ENCODE results near the gene AKAP11. TPM values are rescaled to one million over a fixed set of nuclear protein-coding genes. Genes with fewer than 3 reads are reported as not detected.

Gene AKAP11
- polyA plus RNA-seq, 3 donors: 1.2 to 6.8 (median 1.7) TPM

GRCh38 chr13:42324704-42325103, 52.8 kb downstream of the AKAP11 start:
- Mint-ChIP-seq H3K36me3 (peaks cover 17 to 23% of the 10 kb centered on the region in 2 donors), H3K4me1 (peaks cover 7% of the 10 kb centered on the region), H3K4me3 (no peak overlapping the region), H3K27ac (no peak overlapping the region), H3K9me3 (peaks cover 0 to 1% (median 0%) of the 10 kb centered on the region in 7 donors), H3K27me3 (ENCODE audit: low read depth in 3 of 3) (peaks cover 0 to 4% (median 0%) of the 10 kb centered on the region in 3 donors)
- Histone ChIP-seq H3K9ac (ENCODE audit: insufficient read depth, low read length, poor library complexity, severe bottlenecking) (no peak overlapping the region), H3K4me1 (ENCODE audit: control insufficient read depth in 1 of 2, insufficient read depth in 2 of 2, low read length in 2 of 2) (peaks cover 10 to 19% of the 10 kb centered on the region in 2 donors), H3K36me3 (replicated peaks in 1 of 2; ENCODE audit: control insufficient read depth in 1 of 2, insufficient read depth in 2 of 2, low read length in 2 of 2) (peaks cover 3 to 37% of the 10 kb centered on the region in 2 donors), H3K4me2 (replicated peaks; ENCODE audit: extremely low read depth, low read length, poor library complexity, severe bottlenecking) (no peak overlapping the region), H2AFZ (ENCODE audit: insufficient read depth, low read depth, low read length, poor library complexity, severe bottlenecking) (no peak overlapping the region), H3K9me3 (replicated peaks in 1 of 2; ENCODE audit: control insufficient read depth in 1 of 2, insufficient read depth in 1 of 2, low read length in 2 of 2) (no peaks in the 10 kb centered on the region), H3K27ac (ENCODE audit: low read depth in 1 of 2, low read length in 2 of 2) (no peak overlapping the region), H3K79me2 (ENCODE audit: insufficient read depth, low read length) (no peaks in the 10 kb centered on the region), H4K20me1 (ENCODE audit: insufficient read depth, low read length) (no peaks in the 10 kb centered on the region), H3K27me3 (ENCODE audit: control insufficient read depth in 2 of 2, insufficient read depth in 2 of 2, low read length in 2 of 2) (no peaks in the 10 kb centered on the region), H3K4me3 (replicated peaks in 1 of 3; ENCODE audit: low read depth in 2 of 3, low read length in 3 of 3) (no peak overlapping the region)
- no peak for DNase-seq
- TF ChIP-seq CTCF (IDR thresholded peaks at IDR 0.05): no peak
- intact Hi-C loops (cut with micrococcal nuclease): no loop called here

GRCh38 chr13:42327725-42328124, 55.8 kb downstream of the AKAP11 start:
- Mint-ChIP-seq H3K9me3 (peaks cover 0 to 3% (median 0%) of the 10 kb centered on the region in 7 donors), H3K27me3 (ENCODE audit: low read depth in 3 of 3) (peaks cover 0 to 10% (median 2%) of the 10 kb centered on the region in 3 donors), H3K36me3 (peaks cover 4 to 7% of the 10 kb centered on the region in 2 donors), H3K4me1 (peaks cover 7% of the 10 kb centered on the region), H3K27ac (no peak overlapping the region), H3K4me3 (no peak overlapping the region)
- DNase-seq: no peak
- H3K79me2 ChIP-seq (ENCODE audit: insufficient read depth, low read length): no peaks in the 10 kb centered on the region
- no peak overlapping the region for H3K4me2 ChIP-seq (replicated peaks; ENCODE audit: extremely low read depth, low read length, poor library complexity, severe bottlenecking)
- no peak overlapping the region for H2AFZ ChIP-seq (ENCODE audit: insufficient read depth, low read depth, low read length, poor library complexity, severe bottlenecking)
- no peak for TF ChIP-seq CTCF (IDR thresholded peaks at IDR 0.05)
- no peaks in the 10 kb centered on the region for H3K9me3 ChIP-seq (replicated peaks in 1 of 2; ENCODE audit: control insufficient read depth in 1 of 2, insufficient read depth in 1 of 2, low read length in 2 of 2)
- H3K27me3 ChIP-seq (ENCODE audit: control insufficient read depth in 2 of 2, insufficient read depth in 2 of 2, low read length in 2 of 2): no peaks in the 10 kb centered on the region
- H3K4me1 ChIP-seq (ENCODE audit: control insufficient read depth in 1 of 2, insufficient read depth in 2 of 2, low read length in 2 of 2): peaks cover 10 to 21% of the 10 kb centered on the region in 2 donors
- intact Hi-C loops (cut with micrococcal nuclease): no loop called here
- H4K20me1 ChIP-seq (ENCODE audit: insufficient read depth, low read length): no peaks in the 10 kb centered on the region
- H3K9ac ChIP-seq (ENCODE audit: insufficient read depth, low read length, poor library complexity, severe bottlenecking): no peak overlapping the region
- no peak overlapping the region for H3K27ac ChIP-seq (ENCODE audit: low read depth in 1 of 2, low read length in 2 of 2)
- peaks cover 0 to 12% of the 10 kb centered on the region in 2 donors for H3K36me3 ChIP-seq (replicated peaks in 1 of 2; ENCODE audit: control insufficient read depth in 1 of 2, insufficient read depth in 2 of 2, low read length in 2 of 2)
- no peak overlapping the region for H3K4me3 ChIP-seq (replicated peaks in 1 of 3; ENCODE audit: low read depth in 2 of 3, low read length in 3 of 3)
